T-helper 2 cell treated with Interferon-gamma antibody and Interleukin-4, amounts not matched to agents 5 μg/mL and 100 μg/mL, for 36 hours (primary cell): ENCODE data around the gene ANXA4.
"Not testable (repeated sequence)": the region's sequence is repeated elsewhere in the genome, so short reads cannot be mapped to it uniquely, and the experiment has no call there.

Experiments
- DNase-seq: peaks from one replicate; pipeline ENCODE4 v3.0.0; 2021; ENCODE audit warnings: low spot score
- H3K27ac Mint-ChIP-seq: one replicate; pipeline ENCODE4 v1.8.0; 2021; ENCODE audit warnings: mild to moderate bottlenecking, mixed read lengths
- H3K27me3 Mint-ChIP-seq: one replicate; pipeline ENCODE4 v1.8.0; 2021; ENCODE audit warnings: low read depth, mixed read lengths
- H3K36me3 Mint-ChIP-seq: one replicate; pipeline ENCODE4 v1.8.0; 2021; ENCODE audit warnings: low read depth, mixed read lengths
- H3K4me1 Mint-ChIP-seq: one replicate; pipeline ENCODE4 v1.8.0; 2021; ENCODE audit warnings: low read depth, mixed read lengths
- H3K4me3 Mint-ChIP-seq: one replicate; pipeline ENCODE4 v1.8.0; 2022; ENCODE audit warnings: mild to moderate bottlenecking, moderate library complexity, mixed read lengths
- H3K9me3 Mint-ChIP-seq: one replicate; pipeline ENCODE4 v1.8.0; 2021; ENCODE audit warnings: mixed read lengths

ANXA4 gene

GRCh38 chr2:69830045-69830905 lies 88.3 kb downstream of the ANXA4 start:
- peaks cover 33% of the 10 kb centered on the region for H3K36me3 Mint-ChIP-seq

GRCh38 chr2:69830906-69831241 lies 88.9 kb downstream of the ANXA4 start:
- Mint-ChIP-seq H3K27ac (peak overlapping the region; percentile 75), H3K36me3 (peaks cover 32% of the 10 kb centered on the region), H3K4me3 (peak overlapping the region; percentile 88), H3K4me1 (peaks cover 53% of the 10 kb centered on the region)
- not testable (repeated sequence) for H3K27me3 Mint-ChIP-seq, H3K9me3 Mint-ChIP-seq, DNase-seq

More at GRCh38 chr2:69830045-69830905, 88.3 kb downstream of the ANXA4 start:
- no peaks in the 10 kb centered on the region for H3K9me3 Mint-ChIP-seq
- DNase-seq: peak; percentile 56
- H3K27me3 Mint-ChIP-seq: no peaks in the 10 kb centered on the region
- H3K4me1 Mint-ChIP-seq: peaks cover 48% of the 10 kb centered on the region
- peak overlapping the region; percentile 88 for H3K4me3 Mint-ChIP-seq
- peak overlapping the region; percentile 97 for H3K27ac Mint-ChIP-seq

- Mint-ChIP-seq H3K4me3 (peak overlapping the region; percentile 88), H3K36me3 (peaks cover 34% of the 10 kb centered on the region), H3K27me3 (no peaks in the 10 kb centered on the region), H3K4me1 (peaks cover 58% of the 10 kb centered on the region), H3K9me3 (no peaks in the 10 kb centered on the region), H3K27ac (peak overlapping the region; percentile 33)
- no peak for DNase-seq
Observed at GRCh38 chr2:69831354-69831905, 89.5 kb downstream of the ANXA4 start.

GRCh38 chr2:69833752-69834151 lies 91.8 kb downstream of the ANXA4 start:
- no peak for DNase-seq
- H3K4me1 Mint-ChIP-seq: peaks cover 47% of the 10 kb centered on the region
- H3K27me3 Mint-ChIP-seq: no peaks in the 10 kb centered on the region
- H3K9me3 Mint-ChIP-seq: no peaks in the 10 kb centered on the region
- H3K27ac Mint-ChIP-seq: no peak overlapping the region
- H3K4me3 Mint-ChIP-seq: peak overlapping the region; percentile 48
- H3K36me3 Mint-ChIP-seq: peaks cover 40% of the 10 kb centered on the region

GRCh38 chr2:69835666-69836065 lies 93.7 kb downstream of the ANXA4 start:
- Mint-ChIP-seq H3K9me3 (no peaks in the 10 kb centered on the region), H3K4me1 (peaks cover 44% of the 10 kb centered on the region)

GRCh38 chr2:69836316-69836715 lies 94.4 kb downstream of the ANXA4 start:
- Mint-ChIP-seq H3K27me3 (no peaks in the 10 kb centered on the region), H3K27ac (no peak overlapping the region), H3K36me3 (peaks cover 48% of the 10 kb centered on the region), H3K4me1 (peaks cover 44% of the 10 kb centered on the region), H3K9me3 (no peaks in the 10 kb centered on the region), H3K4me3 (no peak overlapping the region)
- no peak for DNase-seq

More at GRCh38 chr2:69835666-69836065, 93.7 kb downstream of the ANXA4 start:
- Mint-ChIP-seq H3K36me3 (peaks cover 47% of the 10 kb centered on the region), H3K27me3 (no peaks in the 10 kb centered on the region), H3K4me3 (no peak overlapping the region), H3K27ac (no peak overlapping the region)
- no peak for DNase-seq

GRCh38 chr2:69837533-69837932 lies 95.6 kb downstream of the ANXA4 start:
- Mint-ChIP-seq H3K27me3 (no peaks in the 10 kb centered on the region), H3K27ac (no peak overlapping the region), H3K4me3 (no peak overlapping the region), H3K9me3 (no peaks in the 10 kb centered on the region), H3K4me1 (peaks cover 38% of the 10 kb centered on the region), H3K36me3 (peaks cover 49% of the 10 kb centered on the region)
- no peak for DNase-seq

- DNase-seq: no peak
- Mint-ChIP-seq H3K4me3 (no peak overlapping the region), H3K27ac (no peak overlapping the region), H3K4me1 (peaks cover 8% of the 10 kb centered on the region), H3K27me3 (no peaks in the 10 kb centered on the region), H3K9me3 (no peaks in the 10 kb centered on the region), H3K36me3 (peaks cover 46% of the 10 kb centered on the region)
Observed at GRCh38 chr2:69843993-69844392, 102.1 kb downstream of the ANXA4 start.

- Mint-ChIP-seq H3K27me3 (no peaks in the 10 kb centered on the region), H3K4me3 (no peak overlapping the region), H3K36me3 (peaks cover 47% of the 10 kb centered on the region), H3K27ac (no peak overlapping the region), H3K9me3 (no peaks in the 10 kb centered on the region), H3K4me1 (peaks cover 8% of the 10 kb centered on the region)
- no peak for DNase-seq
Observed at GRCh38 chr2:69844560-69844959, 102.6 kb downstream of the ANXA4 start.

GRCh38 chr2:69846182-69847067 lies 104.5 kb downstream of the ANXA4 start:
- no peaks in the 10 kb centered on the region for H3K9me3 Mint-ChIP-seq
- H3K27ac Mint-ChIP-seq: no peak overlapping the region
- no peaks in the 10 kb centered on the region for H3K27me3 Mint-ChIP-seq
- DNase-seq: no peak
- no peak overlapping the region for H3K4me3 Mint-ChIP-seq
- peaks cover 8% of the 10 kb centered on the region for H3K4me1 Mint-ChIP-seq
- peaks cover 44% of the 10 kb centered on the region for H3K36me3 Mint-ChIP-seq

GRCh38 chr2:69847068-69847828 lies 105.3 kb downstream of the ANXA4 start:
- Mint-ChIP-seq H3K27me3 (no peaks in the 10 kb centered on the region), H3K4me3 (no peak overlapping the region), H3K36me3 (peaks cover 43% of the 10 kb centered on the region), H3K9me3 (no peaks in the 10 kb centered on the region), H3K4me1 (peaks cover 6% of the 10 kb centered on the region), H3K27ac (no peak overlapping the region)
- DNase-seq: no peak

- no peak for DNase-seq
- Mint-ChIP-seq H3K4me3 (no peak overlapping the region), H3K27me3 (no peaks in the 10 kb centered on the region), H3K36me3 (peaks cover 44% of the 10 kb centered on the region), H3K27ac (no peak overlapping the region), H3K4me1 (peaks cover 6% of the 10 kb centered on the region), H3K9me3 (no peaks in the 10 kb centered on the region)
Observed at GRCh38 chr2:69848186-69848790, 106.4 kb downstream of the ANXA4 start.

GRCh38 chr2:69858261-69858660 lies 116.3 kb downstream of the ANXA4 start:
- H3K27me3 Mint-ChIP-seq: no peaks in the 10 kb centered on the region
- H3K27ac Mint-ChIP-seq: no peak overlapping the region
- no peaks in the 10 kb centered on the region for H3K9me3 Mint-ChIP-seq
- H3K36me3 Mint-ChIP-seq: peaks cover 19% of the 10 kb centered on the region
- no peak overlapping the region for H3K4me3 Mint-ChIP-seq
- no peaks in the 10 kb centered on the region for H3K4me1 Mint-ChIP-seq
- DNase-seq: no peak
